GM12878 (cell line): ENCODE data around the gene RER1. TPM values are rescaled to one million over a fixed set of nuclear protein-coding genes. Genes with fewer than 3 reads are reported as not detected.

Experiments
- ATAC-seq: fragments of 200-7000 bp; cut with Tn5 transposase; 3 replicates; pipeline ENCODE4 v1.9.1; 2020; ENCODE audit warnings: mild to moderate bottlenecking, moderate library complexity
- BruUV-seq: library from RNA; stranded (reverse); fragments of 400-500 nt; replicated peaks from 2 replicates; lab custom pipeline; 2021; lab: Mats Ljungman, UMichigan
- CTCF ChIA-PET: fragments of 300-600 bp; sonication (Branson Sonifier 250); formaldehyde crosslinking; extraction: SDS; loops from one replicate; lab custom pipeline; 2021; ENCODE audit warnings: inconsistent platforms; lab: Yijun Ruan, JAX
- POLR2A ChIA-PET: fragments of 350-600 bp; formaldehyde crosslinking; extraction: SDS; loops from one replicate; lab custom pipeline; 2021; ENCODE audit warnings: inconsistent platforms; lab: Charles Lee
- RAD21 ChIA-PET: fragments of 300-600 bp; sonication (Branson Sonifier 250); formaldehyde crosslinking; loops from one replicate; lab custom pipeline; 2023; ENCODE audit warnings: antibody characterized with exemption; ENCODE audit not compliant: unreplicated experiment; lab: Charles Lee
- SMC1A ChIA-PET: fragments of 300-600 bp; sonication (Branson Sonifier 250); formaldehyde crosslinking; loops from one replicate; lab custom pipeline; 2023; ENCODE audit not compliant: unreplicated experiment, uncharacterized antibody; lab: Charles Lee
- DNase-seq: peaks from one replicate; pipeline ENCODE4 v3.0.0-alpha.2; 2011; ENCODE audit warnings: low read depth, low spot score
- FAIRE-seq: peaks from 3 replicates; lab custom pipeline; 2011; peaks lifted over from hg19 to GRCh38; lab: Jason Lieb, UNC
- H2AFZ ChIP-seq: 2 replicates; pipeline ENCODE4 v1.6.0; 2011; ENCODE audit warnings: low read depth, low read length, control low read depth; ENCODE audit not compliant: control insufficient read depth
- H3K27ac ChIP-seq: 2 replicates; pipeline ENCODE4 v1.5.1; 2011; ENCODE audit warnings: control low read depth; ENCODE audit not compliant: control insufficient read depth, insufficient read depth
- H3K27me3 ChIP-seq, 2 experiments: replicated peaks in 1 of 2; 2 replicates each; pipeline versions ENCODE4 v1.6.0 to v1.6.1; 2011; ENCODE audit warnings: low read length in 1 of 2; ENCODE audit not compliant: control insufficient read depth in 2 of 2, insufficient read depth in 2 of 2
- H3K36me3 ChIP-seq, 2 experiments: 2 replicates each; pipeline ENCODE4 v1.5.1; 2011; ENCODE audit warnings: low read length in 1 of 2; ENCODE audit not compliant: control insufficient read depth in 2 of 2, insufficient read depth in 2 of 2
- H3K4me1 ChIP-seq: 2 replicates; pipeline ENCODE4 v1.6.1; 2011; ENCODE audit warnings: mild to moderate bottlenecking, low read length, moderate library complexity, mixed read lengths; ENCODE audit not compliant: control insufficient read depth, insufficient read depth
- H3K4me2 ChIP-seq: 2 replicates; pipeline ENCODE4 v1.6.0; 2011; ENCODE audit warnings: control low read depth; ENCODE audit not compliant: control insufficient read depth, insufficient read depth
- H3K4me3 ChIP-seq: fragments of 200-600 bp; sonication (generic); 2 replicates; pipeline ENCODE4 v1.5.1; 2016
- H3K79me2 ChIP-seq: 2 replicates; pipeline ENCODE4 v1.6.0; 2011; ENCODE audit warnings: low read length; ENCODE audit not compliant: control insufficient read depth, insufficient read depth
- H3K9ac ChIP-seq: 2 replicates; pipeline ENCODE4 v1.8.0; 2011; ENCODE audit warnings: low read length, control low read depth, mixed read lengths; ENCODE audit not compliant: control insufficient read depth, insufficient read depth
- H3K9me3 ChIP-seq: replicated peaks from 3 replicates; pipeline ENCODE4 v1.5.1; 2011; ENCODE audit warnings: mild to moderate bottlenecking, low read length; ENCODE audit not compliant: control insufficient read depth, insufficient read depth
- H4K20me1 ChIP-seq: 2 replicates; pipeline ENCODE4 v1.6.0; 2011; ENCODE audit not compliant: control insufficient read depth, insufficient read depth
- CBX5 ChIP-seq: sonication (generic); IDR thresholded peaks from 2 replicates; pipeline ENCODE4 v1.6.1; 2016; ENCODE audit warnings: low read depth, moderate library complexity, mild to moderate bottlenecking, inconsistent platforms
- CREB1 ChIP-seq: IDR thresholded peaks from 2 replicates; pipeline ENCODE4 v1.6.1; 2012; ENCODE audit warnings: low read depth, mild to moderate bottlenecking, inconsistent platforms
- MXI1 ChIP-seq: fragments of 150-350 bp; IDR thresholded peaks from 2 replicates; pipeline ENCODE4 v1.6.1; 2011; ENCODE audit warnings: low read depth, mild to moderate bottlenecking, inconsistent platforms, low read length, improper control_type of control experiment
- ZNF24 ChIP-seq: fragments of 450-650 bp; IDR thresholded peaks from 2 replicates; pipeline ENCODE4 v1.6.1; 2017; ENCODE audit warnings: antibody characterized with exemption, mild to moderate bottlenecking
- whole genome bisulfite sequencing: methylation state at CpG from one replicate; pipeline ENCODE4 v1.1.6; 2016; ENCODE audit warnings: low lambda C conversion rate; ENCODE audit not compliant: insufficient replicate concordance, insufficient coverage; ENCODE audit errors: missing lambda C conversion rate; 5-methylcytosine and 5-hydroxymethylcytosine counted together
- in situ Hi-C: fragments of 300-500 bp; cut with MboI; formaldehyde crosslinking; loops from 9 replicates; pipeline ENCODE4 v1.14.3; 2018; ENCODE audit warnings: mixed read lengths
- intact Hi-C: fragments of 100-400 bp; cut with micrococcal nuclease; formaldehyde crosslinking; loops from one replicate; pipeline ENCODE4 v1.14.2; 2022; ENCODE audit not compliant: unreplicated experiment
- polyA plus RNA-seq, 11 experiments: library from polyadenylated mRNA; depleted of rRNA in 4 of 11; unstranded in 6 of 11; stranded (reverse) in 5 of 11; fragments of >200 nt; fragmentation: Nextera tagmentation in 4 of 11; fragmentation: Illumina TruSeq in 1 of 11; extraction: Ambion mirVana in 4 of 11; extraction: Trizol in 1 of 11; gene quantifications; 1 replicate in 1 of 11; 2 replicates in 10 of 11; pipeline versions ENCODE4 v1.2.1 to v1.2.3, GENCODE V29; 2011 to 2016; ENCODE audit warnings: inconsistent platforms in 2 of 11, missing spikeins in 2 of 11, low read depth in 1 of 11
- total RNA-seq, 4 experiments: library from RNA; depleted of rRNA in 3 of 4; stranded (reverse); fragments of >200 nt in 3 of 4; fragmentation: Illumina TruSeq in 1 of 4; extraction: Trizol in 1 of 4; gene quantifications; 2 replicates each; pipeline versions ENCODE4 v1.2.1 to v1.2.3, GENCODE V29; 2013 to 2021
- TF ChIP-seq, protein P1 (sequence below): IDR thresholded peaks from 2 replicates; pipeline ENCODE4 v1.6.1; 2011; ENCODE audit warnings: borderline replicate concordance, low read depth, mild to moderate bottlenecking, moderate library complexity, mixed read lengths, low read length; ENCODE audit not compliant: insufficient read depth; ENCODE audit errors: extremely low read length

Gene RER1
- total and polyA plus RNA-seq, 10 of the 15 experiments (the other 5 are each of a cell fraction or from before 2014, with no cell fraction given): 29.2 to 274 (median 136) TPM

GRCh38 chr1:2378956-2379732 lies 12.5 kb upstream of the RER1 start:
- WGBS: 18% methylated on average over 18 of the region's 18 CpGs
- H3K36me3 ChIP-seq: no peaks in the 10 kb centered on the region
- no peak overlapping the region for H3K4me3 ChIP-seq
- CTCF ChIA-PET: interaction anchor here (0.7 to 4.4 kb wide), 5 partner anchors 9 to 183 kb away, joined by 3 to 98 read pairs (median 4); partner anchors contain the start of gene FAAP20
- DNase-seq: no peak
- no peak overlapping the region for H3K27ac ChIP-seq
- no peak overlapping the region for H3K4me2 ChIP-seq
- H2AFZ ChIP-seq: no peak overlapping the region
- SMC1A ChIA-PET: interaction anchor here (0.8 to 0.9 kb wide), 2 partner anchors 9 to 184 kb away, joined by 3 to 6 read pairs; partner anchors contain the start of gene FAAP20
- RAD21 ChIA-PET: interaction anchor here (0.8 to 4.2 kb wide), 2 partner anchors 89 to 184 kb away, joined by 3 to 78 read pairs; partner anchors contain the start of gene FAAP20
- no peaks in the 10 kb centered on the region for H3K9me3 ChIP-seq
- H3K9ac ChIP-seq: no peak overlapping the region
- TF ChIP-seq, protein P1, sequence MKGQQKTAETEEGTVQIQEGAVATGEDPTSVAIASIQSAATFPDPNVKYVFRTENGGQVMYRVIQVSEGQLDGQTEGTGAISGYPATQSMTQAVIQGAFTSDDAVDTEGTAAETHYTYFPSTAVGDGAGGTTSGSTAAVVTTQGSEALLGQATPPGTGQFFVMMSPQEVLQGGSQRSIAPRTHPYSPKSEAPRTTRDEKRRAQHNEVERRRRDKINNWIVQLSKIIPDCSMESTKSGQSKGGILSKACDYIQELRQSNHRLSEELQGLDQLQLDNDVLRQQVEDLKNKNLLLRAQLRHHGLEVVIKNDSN: no peak
- TF ChIP-seq MXI1 (no peak), CBX5 (no peak), CREB1 (no peak), ZNF24 (no peak)
- TF ChIP-seq, all 136 proteins: peak for 0
- Histone ChIP-seq H3K79me2 (no peaks in the 10 kb centered on the region), H3K4me1 (peaks cover 10% of the 10 kb centered on the region), H3K27me3 (no peaks in the 10 kb centered on the region), H4K20me1 (no peaks in the 10 kb centered on the region)
- POLR2A ChIA-PET: no interaction called here
- FAIRE-seq (no peak), ATAC-seq (no peak)
- intact Hi-C loops: no loop called here
- in situ Hi-C loops: no loop called here
- no TSS peak for BruUV-seq
